Glutamatergic neuron (in vitro differentiated cells): Measurements from ENCODE around the gene GRB10. TPM values are rescaled to one million over a fixed set of nuclear protein-coding genes. Genes with fewer than 3 reads are reported as not detected.
A peak's percentile ranks its signal among the peaks of the same experiment; 100 is the strongest.

Experiments
- DNase-seq: peaks from one replicate; pipeline ENCODE4 v3.0.0; 2022
- H3K27ac Mint-ChIP-seq: one replicate; pipeline ENCODE4 v1.8.0; 2020; ENCODE audit warnings: mild to moderate bottlenecking, mixed read lengths, inconsistent platforms; ENCODE audit not compliant: unreplicated experiment
- H3K27me3 Mint-ChIP-seq: one replicate; pipeline ENCODE4 v1.8.0; 2020; ENCODE audit warnings: mild to moderate bottlenecking, moderate library complexity, mixed read lengths, inconsistent platforms; ENCODE audit not compliant: unreplicated experiment
- H3K36me3 Mint-ChIP-seq: one replicate; pipeline ENCODE4 v1.8.0; 2020; ENCODE audit warnings: mild to moderate bottlenecking, mixed read lengths, inconsistent platforms; ENCODE audit not compliant: unreplicated experiment
- H3K4me1 Mint-ChIP-seq: one replicate; pipeline ENCODE4 v1.8.0; 2020; ENCODE audit warnings: mild to moderate bottlenecking, low read depth, mixed read lengths, inconsistent platforms; ENCODE audit not compliant: unreplicated experiment
- H3K4me3 Mint-ChIP-seq: one replicate; pipeline ENCODE4 v1.8.0; 2020; ENCODE audit warnings: mild to moderate bottlenecking, mixed read lengths, inconsistent platforms; ENCODE audit not compliant: unreplicated experiment
- H3K9me3 Mint-ChIP-seq: one replicate; pipeline ENCODE4 v1.8.0; 2020; ENCODE audit warnings: mild to moderate bottlenecking, moderate library complexity, mixed read lengths, inconsistent platforms; ENCODE audit not compliant: unreplicated experiment
- long read RNA-seq: library from polyadenylated mRNA; unstranded; transcript quantifications from one replicate; pipeline ENCODE4 v2.0.0, GENCODE V29; 2020; ENCODE audit not compliant: unreplicated experiment
- total RNA-seq: library from RNA; stranded (reverse); fragmentation: NEBNext Ultra II Directional; extraction: Animal tissue kit (Norgen Biotek cat#: 25700); gene quantifications from one replicate; pipeline ENCODE4 v1.2.1, GENCODE V29; 2021; ENCODE audit not compliant: unreplicated experiment
- TF ChIP-seq, protein P1 (sequence below): fragments of 200-600 bp; sonication (generic); IDR thresholded peaks from one replicate; pipeline ENCODE4 v1.5.0; 2021; ENCODE audit not compliant: partially characterized antibody, unreplicated experiment

Gene GRB10
- total RNA-seq, result 182 TPM
- long read RNA-seq, partial matches to known transcripts, result 4 of 17 reads
- long read RNA-seq, other reads (novel, unspliced or antisense), result 12 of 17 reads

DNA sequence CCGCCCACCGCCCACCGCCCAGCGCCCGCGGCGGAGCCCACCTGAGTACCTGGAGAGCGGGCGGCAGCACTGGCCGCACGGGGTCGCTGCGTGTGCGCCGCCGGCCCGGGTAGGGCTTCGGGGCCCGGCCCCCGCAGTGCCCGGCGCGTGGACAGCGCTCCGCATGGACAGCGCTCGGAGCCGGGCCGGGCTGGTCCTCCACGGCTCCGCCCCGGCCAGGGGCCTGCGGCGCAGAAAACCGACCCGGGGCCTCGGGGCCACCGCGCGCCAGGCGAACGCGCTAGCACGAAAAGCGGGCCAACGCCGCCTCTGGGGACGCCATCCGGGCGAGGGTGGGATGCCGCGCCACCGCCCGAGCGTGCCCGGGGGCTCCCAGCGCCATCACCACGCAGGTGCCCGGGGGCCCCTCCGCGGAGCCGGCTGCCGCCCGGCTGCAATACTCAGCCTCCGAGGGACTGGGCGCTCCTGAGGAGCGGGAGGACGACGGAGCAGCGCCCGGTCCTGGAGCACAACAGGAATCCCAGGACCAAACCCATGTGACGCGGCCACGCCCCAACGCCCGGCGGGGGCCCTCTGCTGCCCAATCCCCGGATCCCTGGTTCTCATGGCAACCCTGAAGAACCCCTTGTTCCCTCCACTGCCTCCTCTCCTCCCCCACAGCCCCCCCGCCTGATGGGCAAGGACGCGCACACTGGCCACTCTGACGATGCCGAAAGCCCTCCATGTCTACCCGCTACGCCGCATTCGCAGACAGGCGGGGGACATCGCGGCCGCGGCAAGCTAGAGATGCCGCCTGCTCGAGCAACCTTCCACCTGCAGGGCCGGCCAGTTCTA, at the start of gene GRB10:
Gene GRB10 (minus strand): TSS at position 522 of the 834 bp plus-strand sequence. CDS start 50,574 bp downstream, outside the sequence.
- H3K9me3 Mint-ChIP-seq, result peaks cover 10% of the 10 kb centered on the region
- peak; percentile 92 for DNase-seq
- peak within 1 kb of the TSS; percentile 94 for H3K27ac Mint-ChIP-seq
- H3K4me3 Mint-ChIP-seq, result peak within 1 kb of the TSS; percentile 92
- H3K4me1 Mint-ChIP-seq, result peaks cover 33% of the 10 kb centered on the region
- peaks cover 18% of the 10 kb centered on the region for H3K36me3 Mint-ChIP-seq
- TF ChIP-seq, protein P1, sequence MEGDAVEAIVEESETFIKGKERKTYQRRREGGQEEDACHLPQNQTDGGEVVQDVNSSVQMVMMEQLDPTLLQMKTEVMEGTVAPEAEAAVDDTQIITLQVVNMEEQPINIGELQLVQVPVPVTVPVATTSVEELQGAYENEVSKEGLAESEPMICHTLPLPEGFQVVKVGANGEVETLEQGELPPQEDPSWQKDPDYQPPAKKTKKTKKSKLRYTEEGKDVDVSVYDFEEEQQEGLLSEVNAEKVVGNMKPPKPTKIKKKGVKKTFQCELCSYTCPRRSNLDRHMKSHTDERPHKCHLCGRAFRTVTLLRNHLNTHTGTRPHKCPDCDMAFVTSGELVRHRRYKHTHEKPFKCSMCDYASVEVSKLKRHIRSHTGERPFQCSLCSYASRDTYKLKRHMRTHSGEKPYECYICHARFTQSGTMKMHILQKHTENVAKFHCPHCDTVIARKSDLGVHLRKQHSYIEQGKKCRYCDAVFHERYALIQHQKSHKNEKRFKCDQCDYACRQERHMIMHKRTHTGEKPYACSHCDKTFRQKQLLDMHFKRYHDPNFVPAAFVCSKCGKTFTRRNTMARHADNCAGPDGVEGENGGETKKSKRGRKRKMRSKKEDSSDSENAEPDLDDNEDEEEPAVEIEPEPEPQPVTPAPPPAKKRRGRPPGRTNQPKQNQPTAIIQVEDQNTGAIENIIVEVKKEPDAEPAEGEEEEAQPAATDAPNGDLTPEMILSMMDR, result no peak
- peaks cover 12% of the 10 kb centered on the region for H3K27me3 Mint-ChIP-seq

- no peaks in the 10 kb centered on the region for H3K27me3 Mint-ChIP-seq
- TF ChIP-seq, protein P1, result no peak
- DNase-seq, result no peak
- peaks cover 10% of the 10 kb centered on the region for H3K36me3 Mint-ChIP-seq
- no peak overlapping the region for H3K4me3 Mint-ChIP-seq
- no peak overlapping the region for H3K27ac Mint-ChIP-seq
- no peaks in the 10 kb centered on the region for H3K9me3 Mint-ChIP-seq
- H3K4me1 Mint-ChIP-seq, result no peaks in the 10 kb centered on the region
Measured at GRCh38 chr7:50828801-50829200, 46.1 kb upstream of the GRB10 start.

DNA sequence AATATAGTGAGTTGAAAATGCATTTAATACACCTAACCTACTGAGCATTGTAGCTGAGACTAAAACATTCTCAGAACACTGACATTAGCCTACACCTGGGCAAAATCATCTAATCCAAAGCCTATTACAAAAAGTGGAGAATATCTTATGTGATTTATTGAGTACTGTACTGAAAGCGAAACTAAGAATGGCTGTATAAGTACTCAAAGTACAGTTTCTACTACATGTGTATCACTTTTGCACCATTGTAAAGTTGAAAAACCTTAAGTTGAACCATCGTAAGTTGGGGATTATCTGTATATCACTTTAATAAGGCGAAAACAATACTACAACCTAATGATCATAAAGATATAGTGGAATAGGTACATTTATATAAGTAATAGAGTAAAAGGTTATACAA, 45.4 kb upstream of the GRB10 start:
- Mint-ChIP-seq H3K27me3 (no peaks in the 10 kb centered on the region), H3K4me1 (no peaks in the 10 kb centered on the region)
- DNase-seq, result no peak

DNA sequence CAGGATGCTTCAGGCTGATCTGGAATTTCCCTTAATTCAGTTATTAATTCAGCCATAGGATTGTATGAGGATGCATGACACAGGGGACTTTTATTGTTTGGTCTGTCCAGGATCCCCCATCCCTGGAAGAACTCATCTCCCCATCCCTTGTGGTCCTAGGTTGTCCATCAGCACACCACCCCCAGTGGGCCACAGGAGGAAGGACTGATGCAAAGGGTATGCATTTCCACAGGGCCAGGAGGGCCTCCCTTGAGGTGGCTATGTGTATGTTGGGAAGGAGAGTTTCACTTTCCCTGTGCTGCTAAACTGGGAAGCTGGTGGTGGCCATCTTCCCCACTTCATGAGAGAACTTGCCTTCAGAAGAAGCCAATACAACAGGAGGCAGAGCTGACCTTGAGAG, 44.6 kb upstream of the GRB10 start:
- no peak overlapping the region for H3K4me3 Mint-ChIP-seq
- peaks cover 10% of the 10 kb centered on the region for H3K36me3 Mint-ChIP-seq
- H3K4me1 Mint-ChIP-seq, result no peaks in the 10 kb centered on the region
- no peaks in the 10 kb centered on the region for H3K27me3 Mint-ChIP-seq
- no peak for DNase-seq
- no peak overlapping the region for H3K27ac Mint-ChIP-seq
- H3K9me3 Mint-ChIP-seq, result no peaks in the 10 kb centered on the region
- TF ChIP-seq, protein P1, result no peak

More for the DNA sequence above, 45.4 kb upstream of the GRB10 start:
- H3K36me3 Mint-ChIP-seq, result peaks cover 10% of the 10 kb centered on the region
- H3K4me3 Mint-ChIP-seq, result no peak overlapping the region
- TF ChIP-seq, protein P1, result no peak
- no peaks in the 10 kb centered on the region for H3K9me3 Mint-ChIP-seq
- H3K27ac Mint-ChIP-seq, result no peak overlapping the region
